HG02970 (cell line): ENCODE results near the gene ANKLE1.

Experiments
- ATAC-seq: cut with Tn5 transposase; IDR thresholded peaks from one replicate; pipeline ENCODE4 v1.9.1; 2021; ENCODE audit warnings: mild to moderate bottlenecking, moderate library complexity, moderate number of reproducible peaks; ENCODE audit not compliant: unreplicated experiment, low FRiP score

Gene ANKLE1

GRCh38 chr19:17281391-17282304 lies at the start of gene ANKLE1:
ANKLE1 (plus strand) TSS chr19:17281901; CDS start chr19:17281921, 20 bp downstream.
- no peak for ATAC-seq

GRCh38 chr19:17232258-17232657 lies 49.4 kb upstream of the ANKLE1 start:
- no peak for ATAC-seq

- ATAC-seq, result no peak
These were observed 46.8 kb upstream of the ANKLE1 start for GRCh38 chr19:17234911-17235299.

- ATAC-seq, result peak; percentile 75
These were observed 46.3 kb upstream of the ANKLE1 start for GRCh38 chr19:17235300-17235970.

GRCh38 chr19:17235971-17236777 lies 45.5 kb upstream of the ANKLE1 start:
- peak; percentile 20 for ATAC-seq

- no peak for ATAC-seq
These were observed 44.7 kb upstream of the ANKLE1 start for GRCh38 chr19:17236811-17237543.

- no peak for ATAC-seq
These were observed 43.7 kb upstream of the ANKLE1 start for GRCh38 chr19:17237747-17238706.

GRCh38 chr19:17240062-17240752 lies 41.5 kb upstream of the ANKLE1 start:
- no peak for ATAC-seq

GRCh38 chr19:17240826-17241399 lies 40.8 kb upstream of the ANKLE1 start:
- ATAC-seq, result no peak

- ATAC-seq, result no peak
These were observed 39.1 kb upstream of the ANKLE1 start for GRCh38 chr19:17242431-17243208.

- no peak for ATAC-seq
These were observed 38.4 kb upstream of the ANKLE1 start for GRCh38 chr19:17243211-17243829.

GRCh38 chr19:17243830-17244617 lies 37.7 kb upstream of the ANKLE1 start:
- no peak for ATAC-seq

GRCh38 chr19:17244618-17245534 lies 36.8 kb upstream of the ANKLE1 start:
- ATAC-seq, result peak; percentile 2

GRCh38 chr19:17245535-17245984 lies 36.1 kb upstream of the ANKLE1 start, which contains the start of gene NR2F6:
NR2F6 (minus strand) TSS chr19:17245919; CDS start chr19:17245220, 699 bp downstream.
- ATAC-seq, result peak; percentile 15
